H1 (cell line): ENCODE measurements around the gene SNX13. TPM values are rescaled to one million over a fixed set of nuclear protein-coding genes. Genes with fewer than 3 reads are reported as not detected.

ENCODE experiments used
- CTCF ChIA-PET: fragments of 300-600 bp; sonication (Branson Sonifier 250); formaldehyde crosslinking; loops from one replicate; lab custom pipeline; 2021; ENCODE audit not compliant: partially characterized antibody; lab: Charles Lee
- POLR2A ChIA-PET: fragments of 300-600 bp; sonication (Branson Sonifier 250); formaldehyde crosslinking; loops from one replicate; lab custom pipeline; 2021; ENCODE audit warnings: inconsistent platforms; ENCODE audit not compliant: partially characterized antibody; lab: Charles Lee
- DNase-seq, 2 experiments: peaks; one replicate each; pipeline versions ENCODE4 v3.0.0 to v3.0.0-alpha.2; 2010 to 2022; ENCODE audit warnings: low spot score in 2 of 2, low read depth in 1 of 2, mixed read lengths in 1 of 2
- FAIRE-seq: peaks from 2 replicates; lab custom pipeline; 2011; peaks lifted over from hg19 to GRCh38; lab: Jason Lieb, UNC
- H2AFZ ChIP-seq: 2 replicates; pipeline ENCODE4 v1.8.1; 2012; ENCODE audit warnings: low read length, inconsistent platforms
- H2AK5ac ChIP-seq: 2 replicates; pipeline ENCODE4 v1.6.1; 2013; ENCODE audit warnings: low read depth, low read length
- H2BK120ac ChIP-seq: replicated peaks from 2 replicates; pipeline ENCODE3; 2013; ENCODE audit warnings: low read depth, low read length, inconsistent platforms
- H2BK12ac ChIP-seq: 2 replicates; pipeline ENCODE4 v1.6.1; 2013; ENCODE audit warnings: low read depth, low read length
- H2BK15ac ChIP-seq: 2 replicates; pipeline ENCODE4 v1.6.1; 2013; ENCODE audit warnings: low read length
- H2BK20ac ChIP-seq: 2 replicates; pipeline ENCODE4 v1.6.1; 2013; ENCODE audit warnings: low read length
- H2BK5ac ChIP-seq: 2 replicates; pipeline ENCODE4 v1.6.1; 2013; ENCODE audit warnings: low read depth, low read length
- H3K14ac ChIP-seq: 2 replicates; pipeline ENCODE4 v1.6.1; 2013; ENCODE audit warnings: inconsistent platforms; ENCODE audit not compliant: insufficient read length
- H3K18ac ChIP-seq: 2 replicates; pipeline ENCODE4 v1.6.1; 2013; ENCODE audit warnings: low read length; ENCODE audit errors: extremely low read depth
- H3K23ac ChIP-seq: 2 replicates; pipeline ENCODE4 v1.6.1; 2013; ENCODE audit warnings: inconsistent platforms; ENCODE audit not compliant: insufficient read length
- H3K23me2 ChIP-seq: 2 replicates; pipeline ENCODE4 v1.6.1; 2013; ENCODE audit warnings: low read depth, low read length
- H3K27ac ChIP-seq: 2 replicates; pipeline ENCODE4 v1.6.1; 2011; ENCODE audit warnings: low read depth, low read length, inconsistent platforms
- H3K27me3 ChIP-seq, 4 experiments: replicated peaks in 1 of 4; 1 replicate in 1 of 4; 2 replicates in 3 of 4; pipeline versions ENCODE4 v1.6.1 to v1.8.1; 2011 to 2013; ENCODE audit warnings: low read length in 3 of 4, mild to moderate bottlenecking in 3 of 4, inconsistent platforms in 2 of 4, mixed read lengths in 2 of 4, moderate library complexity in 1 of 4; ENCODE audit not compliant: control insufficient read depth in 3 of 4, insufficient read depth in 3 of 4; ENCODE audit errors: extremely low read depth in 1 of 4
- H3K36me3 ChIP-seq, 4 experiments: 2 replicates each; pipeline versions ENCODE4 v1.6.1 to v1.8.1; 2011 to 2013; ENCODE audit warnings: mild to moderate bottlenecking in 4 of 4, low read length in 3 of 4, moderate library complexity in 2 of 4, control low read depth in 1 of 4, inconsistent platforms in 1 of 4; ENCODE audit not compliant: insufficient read depth in 4 of 4, control insufficient read depth in 2 of 4
- H3K4ac ChIP-seq: replicated peaks from 2 replicates; pipeline ENCODE3; 2013; ENCODE audit warnings: low read length, low read depth, mixed read lengths, inconsistent platforms; ENCODE audit not compliant: insufficient read length
- H3K4me1 ChIP-seq, 4 experiments: replicated peaks in 1 of 4; 1 replicate in 1 of 4; 2 replicates in 3 of 4; pipeline versions ENCODE4 v1.6.1 to v1.8.1; 2011 to 2013; ENCODE audit warnings: low read length in 3 of 4, inconsistent platforms in 2 of 4, mixed read lengths in 1 of 4; ENCODE audit not compliant: insufficient read depth in 4 of 4, control insufficient read depth in 3 of 4
- H3K4me2 ChIP-seq, 2 experiments: 2 replicates each; pipeline versions ENCODE4 v1.6.1 to v1.8.1; 2011 to 2013; ENCODE audit warnings: low read depth in 2 of 2, low read length in 2 of 2, control low read depth in 1 of 2, inconsistent platforms in 1 of 2, mild to moderate bottlenecking in 1 of 2; ENCODE audit not compliant: insufficient read depth in 1 of 2
- H3K4me3 ChIP-seq, 4 experiments: fragments of 200-600, 300-600 bp in 1 of 4; sonication (generic), shearing (Covaris generic), sonication (Bioruptor Twin) in 1 of 4; 2 replicates each; pipeline versions ENCODE4 v1.5.1 to v1.8.1; 2011 to 2016; ENCODE audit warnings: low read length in 4 of 4, low read depth in 3 of 4, control low read depth in 2 of 4, inconsistent platforms in 2 of 4, mild to moderate bottlenecking in 2 of 4, mixed read lengths in 1 of 4, moderate library complexity in 1 of 4; ENCODE audit not compliant: insufficient read depth in 2 of 4; ENCODE audit errors: extremely low read depth in 1 of 4
- H3K56ac ChIP-seq: replicated peaks from 2 replicates; pipeline ENCODE3; 2013; ENCODE audit warnings: low read depth, mild to moderate bottlenecking, mixed read lengths, low read length, inconsistent platforms; ENCODE audit not compliant: insufficient read length
- H3K79me1 ChIP-seq: 2 replicates; pipeline ENCODE4 v1.6.1; 2013; ENCODE audit warnings: low read depth, low read length, control low read depth
- H3K79me2 ChIP-seq, 2 experiments: 2 replicates each; pipeline versions ENCODE4 v1.6.1 to v1.8.1; 2012 to 2013; ENCODE audit warnings: low read length in 2 of 2, mild to moderate bottlenecking in 2 of 2, inconsistent platforms in 1 of 2; ENCODE audit not compliant: insufficient read depth in 2 of 2, control insufficient read depth in 1 of 2
- H3K9ac ChIP-seq, 4 experiments: replicated peaks in 1 of 4; 1 replicate in 1 of 4; 2 replicates in 3 of 4; pipeline versions ENCODE4 v1.6.1 to v1.8.1; 2011 to 2013; ENCODE audit warnings: low read depth in 3 of 4, low read length in 3 of 4, control low read depth in 2 of 4, mild to moderate bottlenecking in 2 of 4, moderate library complexity in 2 of 4, inconsistent platforms in 1 of 4; ENCODE audit errors: extremely low read depth in 1 of 4
- H3K9me3 ChIP-seq, 2 experiments: 2 replicates each; pipeline versions ENCODE4 v1.6.1 to v1.8.1; 2012 to 2013; ENCODE audit warnings: mild to moderate bottlenecking in 2 of 2, moderate library complexity in 2 of 2, control low read depth in 1 of 2, inconsistent platforms in 1 of 2, low read depth in 1 of 2, low read length in 1 of 2, mixed read lengths in 1 of 2; ENCODE audit not compliant: insufficient read depth in 2 of 2
- H4K20me1 ChIP-seq, 2 experiments: replicated peaks in 1 of 2; 2 replicates each; pipeline versions ENCODE3 to v1.8.1; 2011 to 2013; ENCODE audit warnings: inconsistent platforms in 2 of 2, low read length in 2 of 2, mild to moderate bottlenecking in 1 of 2; ENCODE audit not compliant: insufficient read depth in 2 of 2, control insufficient read depth in 1 of 2
- H4K5ac ChIP-seq: 2 replicates; pipeline ENCODE4 v1.6.1; 2013; ENCODE audit warnings: low read length, low read depth, mixed read lengths, inconsistent platforms; ENCODE audit not compliant: insufficient read length
- H4K8ac ChIP-seq: 2 replicates; pipeline ENCODE4 v1.8.0; 2013; ENCODE audit warnings: mild to moderate bottlenecking, moderate library complexity, low read length, inconsistent platforms; ENCODE audit not compliant: insufficient read depth; ENCODE audit errors: extremely low read depth
- H4K91ac ChIP-seq: replicated peaks from 2 replicates; pipeline ENCODE3; 2013; ENCODE audit warnings: low read length, mixed read lengths, inconsistent platforms; ENCODE audit not compliant: insufficient read length
- CEBPB ChIP-seq: IDR thresholded peaks from 2 replicates; pipeline ENCODE4 v1.6.1; 2012; ENCODE audit warnings: low read depth, low read length
- CREB1 ChIP-seq: IDR thresholded peaks from 2 replicates; pipeline ENCODE4 v1.6.1; 2012; ENCODE audit warnings: inconsistent platforms
- SP1 ChIP-seq: IDR thresholded peaks from 2 replicates; pipeline ENCODE4 v1.6.1; 2011; ENCODE audit warnings: low read depth, low read length
- TEAD4 ChIP-seq: IDR thresholded peaks from 2 replicates; pipeline ENCODE4 v1.6.1; 2012; ENCODE audit warnings: low read depth, low read length, inconsistent platforms, mixed read lengths
- WGBS, 2 experiments: shearing (Covaris generic) in 1 of 2; methylation state at CpG; one replicate each; pipeline versions ENCODE4 v1.1.6 to v1.1.7; 2013 to 2015; ENCODE audit warnings: low lambda C conversion rate in 2 of 2, mixed read lengths in 2 of 2, inconsistent platforms in 1 of 2, low coverage in 1 of 2, missing lambda C conversion rate in 1 of 2; ENCODE audit not compliant: insufficient replicate concordance in 2 of 2, insufficient coverage in 1 of 2, insufficient read length in 1 of 2; ENCODE audit errors: extremely low coverage in 1 of 2, missing lambda C conversion rate in 1 of 2; 5-methylcytosine and 5-hydroxymethylcytosine counted together
- polyA plus RNA-seq, 7 experiments: library from polyadenylated mRNA; depleted of rRNA in 3 of 7; stranded (reverse) in 5 of 7; unstranded in 2 of 7; fragments of >200 nt in 5 of 7; fragments of 200-250 nt in 2 of 7; gene quantifications; 1 replicate in 5 of 7; 2 replicates in 1 of 7; 4 replicates in 1 of 7; pipeline versions ENCODE4 v1.2.1 to v1.2.3, GENCODE V29; 2011 to 2013; ENCODE audit warnings: missing spikeins in 2 of 7, mixed read lengths in 2 of 7
- total RNA-seq: library from RNA; stranded (reverse); fragmentation: NEBNext Ultra II Directional; extraction: Animal tissue kit (Norgen Biotek cat#: 25700); gene quantifications from 2 replicates; pipeline ENCODE4 v1.2.1, GENCODE V29; 2021

Gene SNX13
- total and polyA plus RNA-seq, 2 of the 8 experiments (the other 6 are each of a cell fraction or from before 2014, with no cell fraction given), result 5.5 to 27.4 TPM

DNA sequence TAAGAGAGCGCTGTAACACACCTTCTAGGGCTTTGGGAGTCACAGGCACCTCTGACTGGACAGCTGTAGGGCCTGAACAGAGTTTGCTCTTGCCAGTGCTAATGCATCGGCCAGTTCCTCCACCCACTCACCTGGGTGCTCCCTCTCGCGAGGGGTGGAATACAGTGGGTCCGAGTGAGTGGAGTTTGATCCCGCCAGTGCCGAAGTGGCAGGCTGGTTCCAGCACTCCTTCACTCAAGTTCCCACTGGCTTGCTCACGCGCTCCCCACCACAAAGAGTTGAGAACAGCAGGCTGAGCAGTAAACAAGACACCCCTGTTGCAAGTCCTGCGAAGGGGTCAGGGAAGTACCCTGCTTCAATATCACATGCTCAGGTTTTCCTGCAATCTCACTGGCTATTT is 91.8 kb downstream of the SNX13 start:
- Histone ChIP-seq H4K5ac (no peak overlapping the region), H2BK20ac (no peak overlapping the region), H3K18ac (no peak overlapping the region), H2BK120ac (no peak overlapping the region), H2AK5ac (no peak overlapping the region), H4K91ac (no peak overlapping the region), H3K4me2 (no peak overlapping the region), H3K27me3 (no peaks in the 10 kb centered on the region), H3K36me3 (no peaks in the 10 kb centered on the region), H4K20me1 (no peaks in the 10 kb centered on the region), H2BK15ac (no peak overlapping the region), H3K9ac (no peak overlapping the region), H3K4me1 (peaks cover 0 to 2% (median 0%) of the 10 kb centered on the region in 4 experiments; a peak in 2 of 7 replicates), H3K23me2 (no peaks in the 10 kb centered on the region; the same call in 1 of the 2 replicates), H3K27ac (no peak overlapping the region), H3K79me1 (no peaks in the 10 kb centered on the region), H4K8ac (no peak overlapping the region), H3K14ac (no peak overlapping the region), H2AFZ (no peak overlapping the region), H3K4me3 (no peak overlapping the region), H2BK12ac (no peak overlapping the region), H2BK5ac (no peak overlapping the region; the same call in 1 of the 2 replicates), H3K56ac (no peak overlapping the region), H3K4ac (no peak overlapping the region), H3K9me3 (no peaks in the 10 kb centered on the region), H3K23ac (no peak overlapping the region), H3K79me2 (no peaks in the 10 kb centered on the region)
- WGBS, 2 experiments, result 92% methylated on average over 10 of the region's 10 CpGs; no CpG with 5 or more reads in 1 of the 2 experiments
- DNase-seq (no peak), FAIRE-seq (no peak)
- POLR2A ChIA-PET, result interaction anchor here (0.7 kb wide), 1 partner anchor 77 kb away, joined by 3 read pairs; no protein-coding TSS in a partner anchor
- CTCF ChIA-PET, result interaction anchor here (0.7 kb wide), 1 partner anchor 78 kb away, joined by 3 read pairs; no protein-coding TSS in a partner anchor
- TF ChIP-seq SP1, result no peak
- no peak for TF ChIP-seq CEBPB
- TF ChIP-seq TEAD4, result no peak
- TF ChIP-seq CREB1, result no peak
